Endometrium (tissue), 2 donors: ENCODE data around the gene SLC9A4.

ENCODE experiments used
- FAIRE-seq: peaks from 2 replicates; lab custom pipeline; 2012; peaks lifted over from hg19 to GRCh38; lab: Jason Lieb, UNC
- donor health status: control.
- donor health status: control.

Gene SLC9A4

DNA sequence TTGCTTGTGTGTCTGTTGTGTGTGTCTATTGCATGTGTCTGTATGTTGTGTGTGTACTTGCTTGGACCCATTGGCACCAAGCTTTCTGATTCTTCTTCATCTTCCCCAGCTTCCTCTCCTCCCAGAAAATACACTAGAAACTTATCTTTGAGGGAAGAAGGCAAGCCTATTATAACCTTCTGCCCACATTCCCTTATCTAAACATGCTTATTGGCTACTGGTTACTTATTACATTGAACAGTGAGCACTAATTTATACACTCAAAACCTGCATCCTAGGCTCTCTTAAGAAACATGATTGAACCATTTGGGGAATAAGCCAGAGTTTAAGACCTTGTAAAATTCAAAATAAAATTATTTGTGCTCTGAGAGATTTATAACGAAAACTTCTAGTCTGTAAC lies 26.5 kb downstream of the SLC9A4 start:
- no peak for FAIRE-seq

DNA sequence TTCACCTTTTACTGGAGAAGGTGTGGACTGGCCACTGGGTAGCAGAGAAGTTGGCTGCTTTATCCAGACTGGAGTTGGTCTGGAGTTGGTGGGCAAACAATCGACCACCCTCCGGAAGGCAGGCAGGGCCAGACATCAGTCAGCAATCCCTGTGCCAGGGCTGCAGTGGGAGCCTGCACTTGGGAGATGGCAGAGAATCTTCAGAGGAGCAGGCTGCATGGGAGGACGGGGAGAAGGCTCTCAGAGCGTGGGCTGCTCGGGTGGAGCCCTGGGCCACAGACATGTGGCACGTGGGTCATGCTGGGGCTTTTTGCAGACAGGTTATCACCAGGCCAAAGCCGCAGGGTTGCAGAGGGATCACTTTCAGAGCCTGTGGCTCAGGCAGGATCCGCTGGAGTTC lies 29.6 kb downstream of the SLC9A4 start:
- no peak for FAIRE-seq

DNA sequence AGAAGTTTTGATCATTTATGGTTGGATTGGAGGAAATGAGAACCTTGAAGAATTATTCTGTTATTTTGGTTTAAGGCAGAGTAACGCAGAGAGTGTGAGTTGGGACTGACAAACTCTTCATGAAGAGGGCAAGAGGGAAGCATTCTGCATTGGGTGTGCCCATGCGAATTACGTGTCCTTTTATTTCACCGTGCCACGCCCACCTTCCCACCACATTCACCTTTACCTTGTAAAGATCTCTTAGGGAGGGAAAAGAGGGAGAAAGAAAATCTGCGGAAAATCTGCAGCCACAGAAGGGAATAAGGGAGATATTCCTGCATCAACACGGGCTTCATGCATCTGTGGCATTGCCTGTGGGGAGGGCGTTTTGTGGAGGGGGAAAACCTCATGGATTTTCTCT lies 31.8 kb downstream of the SLC9A4 start:
- FAIRE-seq = no peak

DNA sequence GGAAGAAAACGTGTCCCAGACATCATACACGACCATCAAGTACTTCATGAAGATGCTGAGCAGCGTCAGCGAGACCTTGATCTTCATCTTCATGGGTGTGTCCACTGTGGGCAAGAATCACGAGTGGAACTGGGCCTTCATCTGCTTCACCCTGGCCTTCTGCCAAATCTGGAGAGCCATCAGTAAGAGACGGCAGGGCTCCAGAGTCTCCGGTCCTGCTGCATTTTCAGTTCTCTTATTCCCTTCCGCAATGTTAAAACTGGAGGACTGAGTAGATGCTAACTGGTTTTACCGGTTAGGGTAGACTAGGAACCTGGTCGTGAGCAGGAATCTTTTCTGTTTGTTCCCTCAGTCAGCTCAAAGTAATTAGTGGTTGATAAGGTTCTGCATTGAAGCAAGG lies 32.3 kb downstream of the SLC9A4 start:
- no peak for FAIRE-seq

DNA sequence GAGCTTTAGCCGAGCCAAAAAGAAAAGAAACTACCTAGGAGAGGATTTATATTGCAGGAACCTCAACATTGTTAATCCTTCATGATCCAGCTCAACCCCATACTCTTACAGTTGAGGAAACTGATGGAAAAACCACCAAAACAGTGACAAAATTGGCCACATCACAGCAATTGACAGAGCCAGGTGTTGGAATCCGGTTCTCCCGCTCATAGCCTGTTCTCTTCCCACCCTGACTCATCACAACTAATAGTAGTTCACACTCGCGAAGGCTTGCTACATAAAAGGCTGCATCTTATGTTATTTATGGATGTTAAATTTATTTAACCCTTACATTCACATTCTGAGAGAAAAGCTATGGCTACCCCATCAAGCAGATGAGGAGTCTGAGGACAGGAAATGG lies 33.7 kb downstream of the SLC9A4 start:
- no peak for FAIRE-seq

DNA sequence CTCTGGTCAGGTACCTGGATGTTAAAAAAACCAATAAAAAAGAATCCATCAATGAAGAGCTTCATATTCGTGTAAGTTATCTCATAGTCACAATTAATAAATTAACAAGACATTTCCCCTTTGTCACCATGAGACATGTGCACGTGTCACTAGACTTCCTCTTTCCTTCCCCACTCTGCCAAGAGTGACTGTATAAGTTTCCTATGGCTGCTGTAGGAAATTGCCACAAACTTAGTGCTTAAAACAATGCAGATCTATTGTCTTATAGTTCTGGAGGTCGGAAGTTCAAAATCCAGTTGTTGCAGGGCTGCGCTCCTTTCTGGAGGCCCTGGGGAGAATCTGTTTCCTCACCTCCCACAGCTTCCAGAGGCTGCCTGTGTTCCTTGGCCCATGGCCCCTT lies 35.8 kb downstream of the SLC9A4 start:
- FAIRE-seq = no peak

DNA sequence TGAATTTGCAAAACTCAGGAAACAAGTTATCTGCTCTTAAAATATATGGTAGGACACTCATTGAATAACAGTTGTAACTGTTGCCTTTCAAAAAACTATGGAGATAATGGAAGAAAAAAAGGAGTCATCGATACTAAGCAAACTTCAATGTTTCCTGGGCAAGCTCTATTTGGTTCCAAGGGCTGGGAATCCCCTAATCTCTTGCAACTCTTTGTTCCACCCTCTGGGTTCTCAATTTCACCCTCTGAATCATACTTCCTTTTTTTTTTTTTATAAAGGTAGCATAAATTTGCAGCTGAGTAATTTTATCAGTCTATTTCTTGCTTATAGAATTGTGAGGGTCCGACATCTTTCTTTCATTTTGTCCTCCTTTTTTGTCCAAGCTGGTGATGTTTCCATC lies 36.7 kb downstream of the SLC9A4 start:
- FAIRE-seq = no peak

DNA sequence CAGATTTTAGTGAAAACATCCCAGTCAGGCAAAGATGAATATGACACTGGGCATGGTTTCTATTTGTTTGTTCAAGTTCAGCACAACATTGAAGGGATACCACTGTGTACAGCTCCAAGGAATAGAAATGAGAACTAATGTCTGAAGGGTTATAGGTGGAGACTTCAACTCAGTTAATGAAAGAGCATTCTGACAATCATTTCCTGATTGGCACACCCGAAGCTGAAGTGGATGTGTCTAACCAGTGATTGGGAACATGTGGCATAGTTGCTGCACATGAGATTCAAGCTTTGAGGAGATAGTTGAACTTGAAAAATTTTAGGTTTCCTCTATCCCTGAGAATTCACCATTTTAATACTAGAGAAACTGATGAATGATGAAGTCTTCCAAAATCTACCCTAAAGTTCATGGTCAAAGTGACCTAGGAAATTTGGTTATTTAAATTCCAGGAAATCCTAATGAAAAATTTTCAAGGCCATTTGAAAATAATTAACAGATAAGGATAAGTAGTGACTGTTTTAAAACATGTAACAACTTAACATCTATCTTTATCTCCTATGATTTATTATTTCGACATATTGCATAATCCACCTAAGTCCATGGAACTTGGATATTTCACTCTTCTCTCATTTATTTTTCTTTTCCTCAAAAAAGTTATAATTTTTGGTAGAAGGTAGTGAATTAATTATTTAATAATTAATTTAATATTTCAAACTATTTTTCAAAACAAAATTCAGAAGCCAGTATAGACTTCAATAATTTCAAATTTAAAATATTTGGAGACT lies 38.0 kb downstream of the SLC9A4 start:
- peak; percentile 58 for FAIRE-seq

DNA sequence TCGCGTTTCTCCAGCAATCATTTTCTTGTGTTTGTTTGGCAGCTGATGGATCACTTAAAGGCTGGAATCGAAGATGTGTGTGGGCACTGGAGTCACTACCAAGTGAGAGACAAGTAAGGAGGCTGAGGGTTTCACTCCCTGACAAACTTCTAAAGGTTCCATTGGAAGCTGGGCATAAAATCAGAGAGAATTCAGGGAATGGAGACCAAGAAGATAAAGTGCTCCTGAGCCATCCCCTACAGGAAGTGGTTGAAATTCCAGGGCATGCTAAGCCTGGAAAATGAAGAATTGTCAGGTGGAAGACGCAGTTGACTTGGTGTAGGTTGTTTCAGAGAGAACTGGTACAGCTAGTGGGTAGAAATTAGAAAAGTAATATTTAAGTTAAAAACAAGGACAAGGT lies 39.1 kb downstream of the SLC9A4 start:
- FAIRE-seq = no peak

DNA sequence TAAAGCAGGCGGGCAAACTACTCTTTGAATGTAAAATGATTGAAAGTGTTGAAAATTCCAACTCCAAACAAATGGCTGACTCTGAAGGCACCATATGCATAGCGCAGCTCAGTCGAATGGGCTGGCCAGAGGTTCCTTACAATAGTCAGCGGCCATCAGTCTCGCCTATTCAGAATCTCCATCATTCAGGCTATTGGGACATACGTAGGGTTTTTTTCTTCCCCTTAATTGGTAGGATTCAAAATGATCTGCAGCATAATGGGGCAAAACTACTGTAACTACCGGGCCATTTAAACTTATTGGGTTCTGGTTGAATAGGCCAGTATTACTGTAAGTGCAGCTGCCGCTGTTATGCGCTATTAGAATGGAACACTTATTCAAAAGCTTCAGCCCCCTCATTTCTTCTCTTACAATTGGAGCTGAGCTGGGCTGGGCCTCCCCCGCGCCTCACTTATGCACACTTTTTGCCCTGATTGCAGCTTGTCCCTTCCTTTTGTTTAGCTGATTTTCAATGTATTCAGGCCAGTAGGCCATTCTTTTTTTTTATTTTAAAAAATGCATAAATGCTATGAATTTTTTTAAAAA lies 40.4 kb downstream of the SLC9A4 start:
- no peak for FAIRE-seq

DNA sequence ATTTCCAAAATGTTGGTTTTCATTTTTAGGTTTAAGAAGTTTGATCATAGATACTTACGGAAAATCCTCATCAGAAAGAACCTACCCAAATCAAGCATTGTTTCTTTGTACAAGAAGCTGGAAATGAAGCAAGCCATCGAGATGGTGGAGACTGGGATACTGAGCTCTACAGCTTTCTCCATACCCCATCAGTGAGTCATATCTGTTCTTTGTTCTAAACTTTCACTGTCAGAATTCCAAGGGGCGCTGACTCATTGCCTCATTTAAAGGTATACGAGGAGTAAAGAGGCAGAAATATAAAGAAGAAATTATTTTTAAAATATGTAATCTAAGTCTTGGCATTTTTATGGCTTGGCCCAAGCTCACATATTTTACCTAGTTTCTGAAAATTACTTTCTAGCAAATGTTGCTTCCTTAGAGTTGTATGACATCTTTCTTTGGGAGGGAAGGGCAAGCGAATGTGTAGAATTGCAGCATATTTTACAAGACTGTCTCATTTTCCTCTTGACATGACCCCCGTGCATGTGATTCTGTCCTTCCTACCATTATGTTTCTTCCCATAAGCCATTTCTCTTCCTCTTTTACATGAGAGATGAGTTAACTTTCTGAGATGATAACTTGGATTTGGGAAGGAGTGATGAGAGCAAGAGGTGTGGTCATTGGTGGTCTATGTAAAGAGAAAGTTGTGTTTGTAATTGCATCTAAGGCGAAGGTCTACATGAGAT lies 41.2 kb downstream of the SLC9A4 start:
- FAIRE-seq = no peak

DNA sequence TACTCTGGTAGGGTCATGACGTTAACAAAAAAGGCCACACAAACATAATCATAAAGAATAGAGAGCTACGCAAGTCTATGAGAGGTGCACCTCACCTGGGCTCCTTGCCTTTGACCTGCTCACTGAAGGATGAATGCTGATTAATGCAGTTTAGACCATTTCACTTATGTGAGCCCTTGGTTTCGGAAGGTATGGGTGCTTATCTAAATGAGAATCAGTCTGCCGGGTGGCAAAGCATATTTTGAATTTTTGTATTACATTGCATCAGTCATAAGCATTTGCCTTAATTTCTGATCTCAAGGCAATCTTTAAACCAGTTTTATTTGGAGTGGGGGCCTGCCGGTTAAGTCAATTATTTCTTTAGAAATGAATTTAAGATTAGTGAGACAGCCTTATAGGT lies 42.8 kb downstream of the SLC9A4 start:
- no peak for FAIRE-seq

DNA sequence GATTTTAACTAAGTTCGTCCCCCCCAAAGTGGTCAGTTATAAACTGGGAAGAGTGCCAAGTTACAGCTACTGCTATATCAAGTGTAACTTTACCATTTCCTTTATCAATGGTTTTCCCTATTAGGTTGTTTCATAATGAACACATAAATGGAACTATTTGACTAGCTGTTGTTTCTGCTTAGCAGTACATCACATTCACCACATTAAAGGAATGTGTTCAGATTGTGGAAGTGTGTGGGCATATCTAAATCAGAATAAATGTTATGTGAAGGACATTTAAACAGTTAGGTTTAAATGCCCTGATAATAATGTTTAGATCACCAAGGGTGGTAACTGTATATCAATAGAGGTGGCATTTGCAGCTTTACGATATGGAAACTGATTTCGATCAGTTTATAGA lies 45.1 kb downstream of the SLC9A4 start:
- no peak for FAIRE-seq

DNA sequence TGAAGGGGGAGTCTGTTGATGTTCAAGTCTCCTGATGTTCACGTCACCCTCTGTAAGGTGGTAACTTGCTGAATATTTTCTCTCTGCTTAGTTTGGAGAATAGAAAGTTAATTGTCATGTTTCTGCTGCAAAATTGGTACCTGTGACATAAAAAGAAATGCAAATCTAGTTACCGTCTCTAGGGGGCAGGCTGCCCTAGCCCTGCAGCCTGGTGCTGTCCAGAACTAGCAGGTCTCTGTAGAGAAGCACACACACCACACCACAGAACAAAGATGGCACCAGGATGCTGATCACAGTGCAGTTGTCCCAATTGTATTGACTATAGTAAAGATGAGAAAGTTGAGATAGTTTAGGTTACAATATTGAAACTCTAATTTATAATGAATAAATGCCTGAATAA lies 47.0 kb downstream of the SLC9A4 start:
- no peak for FAIRE-seq

DNA sequence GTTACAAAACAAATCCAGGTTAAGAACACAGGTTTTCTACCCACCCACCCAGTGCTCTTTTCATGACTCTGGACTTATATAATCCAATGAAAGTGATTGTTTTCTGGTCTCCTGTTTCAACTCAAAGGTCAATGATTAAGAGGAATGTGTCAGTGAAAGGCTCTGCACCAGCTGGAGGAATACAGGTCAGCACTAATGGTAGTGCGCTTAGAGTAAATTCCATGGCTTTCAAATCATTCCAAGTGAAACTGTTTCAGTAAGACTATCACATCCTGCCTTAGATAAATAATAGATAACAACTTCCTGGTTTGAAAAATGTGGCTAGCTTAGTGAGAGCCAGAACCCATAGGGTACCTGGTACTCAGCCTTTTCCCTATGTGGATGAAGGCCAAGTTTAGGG lies 47.8 kb downstream of the SLC9A4 start:
- no peak for FAIRE-seq

DNA sequence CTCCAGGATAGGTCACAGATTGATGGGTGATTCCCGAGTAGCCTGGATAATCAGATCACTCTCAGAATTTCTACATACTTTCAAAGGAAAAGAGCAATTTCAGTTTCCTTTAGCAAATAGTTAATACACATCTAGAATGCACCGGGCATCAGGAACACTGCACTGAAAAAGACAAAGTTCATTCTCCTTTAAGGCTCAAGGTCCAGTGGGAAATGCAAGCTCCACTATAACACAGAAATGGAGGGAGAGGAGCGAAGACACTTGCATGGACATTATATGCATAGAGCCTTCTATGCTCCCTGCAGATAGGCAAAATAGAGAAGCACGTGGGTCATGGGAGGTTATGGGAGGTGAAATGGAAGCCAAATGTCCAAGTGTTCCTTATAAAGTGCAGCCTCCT lies 49.1 kb downstream of the SLC9A4 start:
- FAIRE-seq = no peak

DNA sequence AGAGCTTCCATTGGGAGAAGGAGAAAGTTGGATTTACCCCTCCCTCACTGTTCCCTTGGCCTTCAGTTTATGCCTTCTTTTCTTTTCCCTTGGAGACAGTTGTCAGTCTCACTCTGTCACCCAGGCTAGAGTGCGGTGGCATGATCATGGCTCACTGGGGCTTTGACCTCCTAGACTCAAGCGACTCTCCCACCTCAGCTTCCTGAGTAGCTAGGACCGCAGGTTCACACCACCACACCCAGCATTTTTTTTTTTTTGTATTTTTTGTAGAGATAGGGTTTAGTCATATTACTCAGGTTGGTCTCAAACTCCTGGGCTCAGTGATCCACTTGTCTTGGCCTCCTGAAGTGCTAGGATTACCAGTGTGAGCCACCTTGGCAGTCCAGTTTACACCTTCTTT lies 49.9 kb downstream of the SLC9A4 start:
- FAIRE-seq = no peak

DNA sequence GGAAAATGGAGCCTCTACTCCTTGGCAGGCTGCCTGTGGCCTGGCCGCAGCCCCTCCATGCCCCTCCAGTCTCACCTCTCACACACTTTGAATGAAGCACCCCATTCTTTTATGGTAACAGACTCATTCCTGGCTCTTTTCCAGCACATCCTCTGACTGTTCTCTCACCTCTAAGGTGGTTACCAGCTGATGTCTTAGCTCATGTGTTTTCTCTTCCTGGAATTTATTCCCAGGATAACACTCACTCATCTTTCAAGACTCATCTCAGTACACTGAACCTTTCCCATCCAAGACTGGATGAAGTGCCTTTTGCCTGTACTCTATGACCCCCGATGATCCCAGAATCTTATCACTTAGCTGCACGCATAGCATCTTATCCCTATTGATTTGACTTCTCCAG lies 50.6 kb downstream of the SLC9A4 start:
- no peak for FAIRE-seq

DNA sequence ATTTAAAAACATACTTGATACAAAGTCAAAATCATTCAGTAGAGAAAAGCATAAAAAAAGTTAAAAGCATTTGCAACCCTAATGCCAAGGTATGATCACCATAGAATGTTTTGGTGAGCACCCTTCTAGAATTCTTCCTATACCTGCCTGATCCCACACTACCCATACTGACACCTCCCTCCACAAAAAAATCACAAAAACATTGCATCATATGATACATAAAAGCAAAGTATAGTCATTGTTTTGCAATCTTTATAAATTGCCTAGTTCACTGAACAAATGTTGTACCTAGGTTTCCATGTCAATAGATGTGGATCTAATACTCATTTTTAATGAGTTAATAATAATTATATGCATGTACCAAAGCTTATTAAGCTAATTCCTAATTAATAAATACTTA lies 54.1 kb downstream of the SLC9A4 start:
- no peak for FAIRE-seq

DNA sequence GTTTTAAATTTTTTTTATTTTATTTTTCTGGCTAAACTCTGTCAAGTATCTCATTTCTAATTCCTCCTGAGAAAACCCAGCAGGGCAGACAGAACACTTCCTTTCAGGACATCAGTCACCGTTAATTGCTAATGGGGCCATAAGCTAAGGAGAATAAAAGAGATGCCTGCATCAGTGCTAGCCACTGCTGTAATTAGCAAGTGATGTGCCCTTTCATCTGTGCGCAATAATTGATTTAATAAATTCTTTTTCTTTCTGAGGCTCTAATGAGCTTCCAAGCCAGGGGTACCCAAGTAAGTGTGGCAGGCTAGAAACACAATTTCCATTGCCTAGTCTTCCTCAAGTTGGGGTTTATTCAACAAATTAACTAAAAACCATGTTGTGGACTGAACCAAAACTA lies 65.5 kb downstream of the SLC9A4 start:
- no peak for FAIRE-seq

DNA sequence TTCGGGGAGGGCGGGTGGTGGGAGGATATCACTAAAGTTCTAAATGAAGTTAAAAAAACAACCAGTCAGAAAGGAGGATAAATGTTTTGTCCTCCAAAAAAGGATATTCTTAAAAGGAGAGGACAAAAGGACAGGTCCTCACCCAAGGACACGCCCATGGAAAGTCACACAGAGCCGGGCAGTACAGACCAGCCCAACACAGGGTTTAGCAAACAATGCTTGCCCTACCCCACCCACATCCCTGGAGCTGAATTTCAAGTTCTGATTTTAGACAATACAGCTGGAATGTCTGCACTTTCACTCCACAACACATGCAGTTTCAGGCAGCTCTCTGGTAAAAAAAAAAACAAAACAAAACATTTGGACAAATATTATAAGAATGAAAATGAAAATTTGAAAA lies 67.9 kb downstream of the SLC9A4 start:
- no peak for FAIRE-seq

DNA sequence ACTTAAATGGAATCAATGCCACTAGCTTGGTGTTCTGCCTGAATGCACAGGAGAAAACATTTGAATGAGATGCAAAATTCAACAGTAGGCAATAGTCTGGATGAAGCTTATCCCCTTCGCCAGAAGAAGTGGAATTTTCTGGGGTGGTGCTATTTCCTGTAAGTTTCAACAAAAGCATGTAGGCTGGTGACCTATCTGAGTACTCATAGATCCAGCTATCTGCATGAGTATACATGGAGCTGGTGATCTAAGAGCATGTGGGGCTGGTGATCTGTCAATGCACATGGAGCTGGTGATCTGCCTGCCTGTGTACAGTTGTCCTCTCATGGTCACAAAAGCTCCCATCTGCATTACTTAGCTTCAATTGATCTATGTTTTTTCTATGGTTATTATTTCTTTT lies 71.2 kb downstream of the SLC9A4 start:
- FAIRE-seq = no peak

DNA sequence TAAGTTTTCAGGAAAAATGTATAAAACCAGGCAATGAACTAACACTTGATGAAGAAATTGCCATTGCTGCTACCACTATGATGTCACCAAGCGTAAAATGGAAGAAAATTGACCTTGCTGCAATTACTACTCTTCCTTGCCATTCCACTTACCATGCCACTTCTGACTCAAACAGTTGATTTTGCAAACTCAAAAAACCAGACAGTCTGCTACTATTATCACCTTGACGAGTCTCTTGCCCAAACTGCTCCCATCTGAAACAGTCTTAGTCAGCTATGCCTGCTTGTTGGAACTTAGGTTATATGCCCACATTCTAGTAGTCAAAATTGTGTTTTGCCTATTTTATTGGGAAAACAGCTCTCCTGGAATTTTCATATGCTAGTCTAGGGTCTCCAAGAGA lies 74.4 kb downstream of the SLC9A4 start:
- FAIRE-seq = no peak

DNA sequence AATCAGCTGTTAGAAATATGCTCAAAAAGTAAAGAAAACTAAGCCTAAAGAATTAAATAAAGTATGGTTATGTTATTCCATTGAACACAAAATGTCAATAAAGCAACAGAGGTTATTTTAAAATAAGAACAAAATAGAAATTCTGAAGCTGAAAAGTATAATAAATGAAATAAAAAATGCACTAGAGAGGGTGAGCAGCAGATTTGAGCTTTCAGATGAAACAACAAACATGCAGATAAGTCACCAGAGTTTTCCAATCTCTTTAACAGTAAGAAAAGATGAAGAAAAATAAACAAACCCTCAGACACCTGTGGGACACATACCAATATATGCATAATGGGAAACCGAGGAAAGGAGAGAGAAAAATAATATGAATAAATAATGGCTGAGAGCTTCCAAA lies 76.0 kb downstream of the SLC9A4 start:
- no peak for FAIRE-seq
